H1 (cell line): Measurements from ENCODE around the gene CDH6.

ENCODE experiments used
- CBX5 ChIP-seq: fragments of 300-800, 300-1000 bp; sonication (generic); IDR thresholded peaks from 2 replicates; pipeline ENCODE4 v1.7.1; 2016; ENCODE audit warnings: antibody characterized with exemption, low read length, low read depth
- CTCF ChIP-seq, 3 experiments: IDR thresholded peaks; 1 replicate in 2 of 3; 2 replicates in 1 of 3; pipeline versions ENCODE4 v1.5.1 to v1.6.1; 2011; ENCODE audit warnings: low read length in 3 of 3, mild to moderate bottlenecking in 3 of 3, inconsistent platforms in 2 of 3, low read depth in 1 of 3, moderate library complexity in 1 of 3; ENCODE audit not compliant: insufficient read depth in 1 of 3; ENCODE audit errors: control extremely low read depth in 1 of 3
- EP300 ChIP-seq, 2 experiments: IDR thresholded peaks; 1 replicate in 1 of 2; 2 replicates in 1 of 2; pipeline ENCODE4 v1.6.1; 2011 to 2012; ENCODE audit warnings: low read depth in 2 of 2, low read length in 2 of 2, mild to moderate bottlenecking in 2 of 2, borderline replicate concordance in 1 of 2, inconsistent platforms in 1 of 2, moderate library complexity in 1 of 2
- NRF1 ChIP-seq: IDR thresholded peaks from 2 replicates; pipeline ENCODE4 v1.6.1; 2011; ENCODE audit warnings: mild to moderate bottlenecking, low read depth, low read length, improper control_type of control experiment
- POLR2A ChIP-seq, 2 experiments: IDR thresholded peaks; 1 replicate in 1 of 2; 2 replicates in 1 of 2; pipeline ENCODE4 v1.6.1; 2011; ENCODE audit warnings: low read depth in 2 of 2, low read length in 2 of 2, mild to moderate bottlenecking in 2 of 2; ENCODE audit errors: control extremely low read depth in 1 of 2
- POLR2AphosphoS5 ChIP-seq: IDR thresholded peaks from 2 replicates; pipeline ENCODE4 v1.6.1; 2011; ENCODE audit warnings: low read depth, low read length
- SIN3A ChIP-seq, 2 experiments: IDR thresholded peaks in 1 of 2; conservative IDR thresholded peaks in 1 of 2; 2 replicates each; pipeline ENCODE4 v1.6.1; 2011 to 2012; ENCODE audit warnings: low read length in 2 of 2, improper control_type of control experiment in 1 of 2, low read depth in 1 of 2, mild to moderate bottlenecking in 1 of 2
- SIRT6 ChIP-seq: IDR thresholded peaks from one replicate; pipeline ENCODE4 v1.7.1; 2012; ENCODE audit warnings: low read length, inconsistent platforms
- SP2 ChIP-seq: IDR thresholded peaks from 2 replicates; pipeline ENCODE4 v1.6.1; 2012; ENCODE audit warnings: mild to moderate bottlenecking, low read length, inconsistent platforms
- USF2 ChIP-seq: IDR thresholded peaks from 2 replicates; pipeline ENCODE4 v1.6.1; 2011; ENCODE audit warnings: low read length, improper control_type of control experiment

GRCh38 chr5:31270396-31270795 lies 76.9 kb downstream of the CDH6 start:
- TF ChIP-seq POLR2A (IDR thresholded peaks at IDR 0.05; ENCODE audit: control extremely low read depth in 1 of 2, low read depth in 2 of 2, low read length in 2 of 2) (no peak), NRF1 (no peak), CTCF (IDR thresholded peaks at IDR 0.05; ENCODE audit: control extremely low read depth in 1 of 3, insufficient read depth in 1 of 3, low read depth in 1 of 3, low read length in 3 of 3) (peak in 2 of 3 experiments; percentile 48 to 67; a peak in 2 of 4 replicates), SIN3A (conservative IDR thresholded peaks at IDR 0.05 in 1 of 2, IDR thresholded peaks at IDR 0.05 in 1 of 2; ENCODE audit: low read depth in 1 of 2, low read length in 2 of 2) (no peak), SIRT6 (no peak), CBX5 (no peak), USF2 (peak; percentile 59), EP300 (IDR thresholded peaks at IDR 0.05; ENCODE audit: borderline replicate concordance in 1 of 2, low read depth in 2 of 2, low read length in 2 of 2) (no peak), POLR2AphosphoS5 (no peak), SP2 (no peak)
